HEK293 (cell line): ENCODE results near the gene BCL11A.
A peak's percentile ranks its signal among the peaks of the same experiment; 100 is the strongest.
"Not testable (repeated sequence)": the region's sequence is repeated elsewhere in the genome, so short reads cannot be mapped to it uniquely, and the experiment has no call there.

Source experiments
- CTCF ChIA-PET: fragments of 350-600 bp; formaldehyde crosslinking; extraction: SDS; loops from one replicate; lab custom pipeline; 2021; ENCODE audit warnings: antibody characterized with exemption; lab: Yijun Ruan, JAX
- POLR2A ChIA-PET: fragments of 300-600 bp; formaldehyde crosslinking; extraction: SDS; loops from one replicate; lab custom pipeline; 2020; ENCODE audit warnings: antibody characterized with exemption, inconsistent platforms; lab: Yijun Ruan, JAX
- H3K27ac ChIP-seq: fragments of 200-500 bp; sonication (Bioruptor generic); 2 replicates; pipeline ENCODE4 v1.5.1; 2014; ENCODE audit warnings: low read depth, low read length, control low read depth, inconsistent platforms; ENCODE audit errors: extremely low read depth
- H3K36me3 ChIP-seq, 2 experiments: fragments of 200-500 bp in 1 of 2; sonication (Bioruptor generic) in 1 of 2; 1 replicate in 1 of 2; 2 replicates in 1 of 2; pipeline ENCODE4 v1.5.1; 2014 to 2017; ENCODE audit warnings: inconsistent platforms in 2 of 2, low read length in 2 of 2; ENCODE audit not compliant: control insufficient read depth in 2 of 2, insufficient read depth in 1 of 2
- H3K4me1 ChIP-seq: fragments of 200-500 bp; sonication (Bioruptor generic); 2 replicates; pipeline ENCODE4 v1.5.1; 2014; ENCODE audit warnings: mild to moderate bottlenecking, low read length, inconsistent platforms; ENCODE audit not compliant: control insufficient read depth, insufficient read depth
- H3K4me3 ChIP-seq: 2 replicates; pipeline ENCODE4 v1.5.1; 2011; ENCODE audit warnings: low read depth, mild to moderate bottlenecking, control low read depth, low read length, moderate library complexity
- H3K9me3 ChIP-seq: fragments of 200-500 bp; sonication (Bioruptor generic); 2 replicates; pipeline ENCODE4 v1.5.1; 2014; ENCODE audit warnings: low read depth, low read length, inconsistent platforms; ENCODE audit not compliant: control insufficient read depth, insufficient read depth
- REPIN1 ChIP-seq: fragments of 450-650 bp; formaldehyde crosslinking; IDR thresholded peaks from 2 replicates; pipeline ENCODE4 v1.5.1; 2017; ENCODE audit warnings: missing biosample characterization, missing genetic modification characterization, low read depth
- SCRT2 ChIP-seq: fragments of 450-650 bp; formaldehyde crosslinking; IDR thresholded peaks from 2 replicates; pipeline ENCODE4 v1.5.1; 2016; ENCODE audit warnings: missing biosample characterization, missing genetic modification characterization
- SETDB1 ChIP-seq: IDR thresholded peaks from one replicate; pipeline ENCODE4 v1.6.1; 2017; ENCODE audit warnings: mild to moderate bottlenecking, low read length, moderate library complexity, mixed read lengths; ENCODE audit not compliant: insufficient read length
- YY1 ChIP-seq: fragments of 450-650 bp; formaldehyde crosslinking; IDR thresholded peaks from 2 replicates; pipeline ENCODE4 v1.5.1; 2018; ENCODE audit warnings: missing biosample characterization, missing genetic modification characterization
- ZEB2 ChIP-seq: fragments of 450-650 bp; formaldehyde crosslinking; IDR thresholded peaks from 2 replicates; pipeline ENCODE4 v1.5.1; 2016; ENCODE audit warnings: missing biosample characterization, missing genetic modification characterization
- ZFP3 ChIP-seq: fragments of 450-650 bp; formaldehyde crosslinking; IDR thresholded peaks from 2 replicates; pipeline ENCODE4 v1.5.1; 2016; ENCODE audit warnings: low read depth, missing biosample characterization, missing genetic modification characterization
- ZNF148 ChIP-seq: fragments of 450-650 bp; formaldehyde crosslinking; IDR thresholded peaks from 2 replicates; pipeline ENCODE4 v1.5.0; 2017; ENCODE audit warnings: missing biosample characterization, missing genetic modification characterization, borderline replicate concordance
- ZNF16 ChIP-seq: fragments of 450-650 bp; formaldehyde crosslinking; IDR thresholded peaks from 2 replicates; pipeline ENCODE4 v1.5.1; 2016; ENCODE audit warnings: low read depth, missing biosample characterization, missing genetic modification characterization
- ZNF2 ChIP-seq: fragments of 450-650 bp; formaldehyde crosslinking; IDR thresholded peaks from 2 replicates; pipeline ENCODE4 v1.5.1; 2016; ENCODE audit warnings: missing biosample characterization, missing genetic modification characterization
- ZNF211 ChIP-seq: fragments of 450-650 bp; formaldehyde crosslinking; IDR thresholded peaks from 2 replicates; pipeline ENCODE4 v1.5.1; 2016; ENCODE audit warnings: low read depth, missing biosample characterization, missing genetic modification characterization
- ZNF394 ChIP-seq: fragments of 450-650 bp; formaldehyde crosslinking; IDR thresholded peaks from 2 replicates; pipeline ENCODE4 v1.5.1; 2016; ENCODE audit warnings: missing biosample characterization, missing genetic modification characterization, mild to moderate bottlenecking, moderate library complexity, borderline replicate concordance
- ZNF596 ChIP-seq: fragments of 450-650 bp; IDR thresholded peaks from 2 replicates; pipeline ENCODE4 v1.5.0; 2018; ENCODE audit warnings: missing biosample characterization, mild to moderate bottlenecking, missing genetic modification characterization, moderate library complexity
- ZNF776 ChIP-seq: fragments of 450-650 bp; formaldehyde crosslinking; IDR thresholded peaks from 2 replicates; pipeline ENCODE4 v1.5.0; 2017; ENCODE audit warnings: missing biosample characterization, missing genetic modification characterization, borderline replicate concordance
- ZSCAN4 ChIP-seq: fragments of 450-650 bp; formaldehyde crosslinking; IDR thresholded peaks from 2 replicates; pipeline ENCODE4 v1.5.1; 2017; ENCODE audit warnings: missing biosample characterization, missing genetic modification characterization
- TF ChIP-seq, protein P1 (sequence below): fragments of 450-650 bp; formaldehyde crosslinking; IDR thresholded peaks from 2 replicates; pipeline ENCODE4 v1.5.1; 2016; ENCODE audit warnings: missing biosample characterization, missing genetic modification characterization

Gene BCL11A

GRCh38 chr2:60417210-60417609 is 136.2 kb downstream of the BCL11A start:
- H3K9me3 ChIP-seq, H3K36me3 ChIP-seq, H3K4me1 ChIP-seq, H3K27ac ChIP-seq, POLR2A ChIA-PET, H3K4me3 ChIP-seq: not testable (repeated sequence)
- CTCF ChIA-PET, result interaction anchor here (0.6 kb wide), 1 partner anchor 764 kb away, joined by 4 read pairs; no protein-coding TSS in a partner anchor

DNA sequence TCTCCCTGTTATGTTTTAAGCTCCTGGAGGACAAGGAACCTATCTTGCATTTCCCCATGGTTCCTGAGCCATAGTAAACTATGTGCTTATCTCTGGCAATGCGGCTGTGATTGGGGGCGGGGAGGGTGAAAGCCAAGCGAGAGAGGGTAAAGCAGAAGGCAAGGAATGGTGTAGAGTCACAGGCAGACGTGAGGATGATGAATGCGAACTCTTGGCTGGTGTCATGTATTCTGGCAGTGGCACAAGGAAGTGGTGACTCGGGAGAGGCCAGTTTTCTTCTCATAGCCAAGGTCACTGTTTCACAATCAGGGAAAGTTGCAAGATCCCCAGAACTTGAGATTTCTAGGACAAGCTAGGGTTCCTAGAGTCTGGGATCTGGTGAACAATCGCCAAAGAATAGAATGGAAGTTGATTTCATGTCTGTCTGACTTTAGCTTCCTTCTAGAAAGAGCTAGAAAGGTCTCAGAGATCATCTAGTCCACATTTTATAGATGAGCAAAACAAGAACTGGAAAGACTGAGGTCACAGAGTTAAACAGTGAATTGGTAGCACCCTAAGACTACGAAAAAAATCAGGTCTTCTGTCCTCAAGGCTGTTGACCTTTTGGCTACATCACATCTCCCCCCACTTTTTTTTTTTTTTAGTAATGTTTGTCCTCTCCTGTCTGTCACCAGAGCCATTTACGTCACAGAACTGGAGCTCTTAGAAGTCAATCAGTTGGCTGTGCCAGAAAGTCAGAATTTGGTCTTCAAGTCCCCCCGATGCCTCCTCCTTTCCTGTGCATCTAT is 137.0 kb downstream of the BCL11A start:
- ChIA-PET POLR2A (interaction anchor here (0.6 kb wide), 1 partner anchor 245 kb away, joined by 3 read pairs; no protein-coding TSS in a partner anchor), CTCF (interaction anchor here (0.6 kb wide), 1 partner anchor 763 kb away, joined by 4 read pairs; no protein-coding TSS in a partner anchor)
- no peaks in the 10 kb centered on the region for H3K9me3 ChIP-seq
- no peak overlapping the region for H3K4me3 ChIP-seq
- H3K36me3 ChIP-seq, result no peaks in the 10 kb centered on the region
- H3K4me1 ChIP-seq, result no peaks in the 10 kb centered on the region
- TF ChIP-seq ZNF596 (tag by site-specific recombination), result no peak
- TF ChIP-seq, all 188 proteins: peak for 0
- no peak overlapping the region for H3K27ac ChIP-seq

GRCh38 chr2:60415814-60416213 is 137.6 kb downstream of the BCL11A start:
- H3K9me3 ChIP-seq, result no peaks in the 10 kb centered on the region
- TF ChIP-seq SCRT2 (tag by site-specific recombination) (no peak), ZEB2 (tag by site-specific recombination) (no peak), ZNF211 (tag by site-specific recombination) (no peak), ZNF776 (tag by site-specific recombination) (no peak), ZNF16 (tag by site-specific recombination) (no peak), ZNF394 (tag by site-specific recombination) (no peak)
- TF ChIP-seq, all 188 proteins: peak for 0
- H3K4me3 ChIP-seq, result no peak overlapping the region
- no peak overlapping the region for H3K27ac ChIP-seq
- no peaks in the 10 kb centered on the region for H3K36me3 ChIP-seq
- ChIA-PET POLR2A (no interaction called here), CTCF (no interaction called here)
- no peaks in the 10 kb centered on the region for H3K4me1 ChIP-seq

DNA sequence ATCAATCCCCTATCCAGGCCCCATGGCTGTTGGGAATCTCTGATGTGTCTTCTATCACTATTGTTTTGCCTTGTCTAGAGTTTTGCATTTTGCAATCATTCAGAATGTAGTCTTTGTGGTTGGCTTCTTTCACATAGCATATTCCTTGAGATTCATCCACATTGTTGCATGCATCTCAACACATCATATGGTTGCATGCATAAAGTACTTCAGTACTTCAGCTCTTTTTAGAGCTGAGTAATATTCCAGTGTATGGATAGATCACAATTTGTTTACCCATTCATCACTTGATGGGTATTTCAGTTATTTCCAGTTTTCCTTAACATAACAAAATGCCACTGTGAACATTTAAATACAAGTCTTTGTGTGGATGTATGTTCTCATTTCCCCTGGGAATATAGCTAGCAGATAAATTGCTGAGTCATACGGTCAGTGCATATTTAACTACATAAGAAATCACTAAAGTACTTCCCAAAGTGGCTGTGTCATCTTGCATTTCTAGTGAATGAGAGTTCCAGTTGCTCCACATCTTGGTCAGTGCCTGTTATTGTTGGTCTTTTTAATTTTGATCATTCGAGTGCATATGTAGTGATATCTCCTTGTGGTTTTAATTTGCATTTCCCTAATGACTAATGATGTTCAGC is 138.8 kb downstream of the BCL11A start:
- ChIA-PET POLR2A (no interaction called here), CTCF (no interaction called here)
- no peaks in the 10 kb centered on the region for H3K9me3 ChIP-seq
- H3K27ac ChIP-seq, result no peak overlapping the region
- no peak overlapping the region for H3K4me3 ChIP-seq
- H3K4me1 ChIP-seq, result no peaks in the 10 kb centered on the region
- H3K36me3 ChIP-seq, result no peaks in the 10 kb centered on the region
- TF ChIP-seq, protein P1, sequence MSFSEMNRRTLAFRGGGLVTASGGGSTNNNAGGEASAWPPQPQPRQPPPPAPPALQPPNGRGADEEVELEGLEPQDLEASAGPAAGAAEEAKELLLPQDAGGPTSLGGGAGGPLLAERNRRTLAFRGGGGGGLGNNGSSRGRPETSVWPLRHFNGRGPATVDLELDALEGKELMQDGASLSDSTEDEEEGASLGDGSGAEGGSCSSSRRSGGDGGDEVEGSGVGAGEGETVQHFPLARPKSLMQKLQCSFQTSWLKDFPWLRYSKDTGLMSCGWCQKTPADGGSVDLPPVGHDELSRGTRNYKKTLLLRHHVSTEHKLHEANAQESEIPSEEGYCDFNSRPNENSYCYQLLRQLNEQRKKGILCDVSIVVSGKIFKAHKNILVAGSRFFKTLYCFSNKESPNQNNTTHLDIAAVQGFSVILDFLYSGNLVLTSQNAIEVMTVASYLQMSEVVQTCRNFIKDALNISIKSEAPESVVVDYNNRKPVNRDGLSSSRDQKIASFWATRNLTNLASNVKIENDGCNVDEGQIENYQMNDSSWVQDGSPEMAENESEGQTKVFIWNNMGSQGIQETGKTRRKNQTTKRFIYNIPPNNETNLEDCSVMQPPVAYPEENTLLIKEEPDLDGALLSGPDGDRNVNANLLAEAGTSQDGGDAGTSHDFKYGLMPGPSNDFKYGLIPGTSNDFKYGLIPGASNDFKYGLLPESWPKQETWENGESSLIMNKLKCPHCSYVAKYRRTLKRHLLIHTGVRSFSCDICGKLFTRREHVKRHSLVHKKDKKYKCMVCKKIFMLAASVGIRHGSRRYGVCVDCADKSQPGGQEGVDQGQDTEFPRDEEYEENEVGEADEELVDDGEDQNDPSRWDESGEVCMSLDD, result no peak
- peak; percentile 46 for TF ChIP-seq SETDB1

GRCh38 chr2:60413814-60414168 is 139.7 kb downstream of the BCL11A start:
- H3K4me3 ChIP-seq, result no peak overlapping the region
- no peaks in the 10 kb centered on the region for H3K36me3 ChIP-seq
- ChIA-PET CTCF (no interaction called here), POLR2A (no interaction called here)
- no peak overlapping the region for H3K27ac ChIP-seq
- no peaks in the 10 kb centered on the region for H3K4me1 ChIP-seq
- no peaks in the 10 kb centered on the region for H3K9me3 ChIP-seq
- TF ChIP-seq YY1 (tag by site-specific recombination) (no peak), ZNF2 (tag by site-specific recombination) (no peak), ZNF148 (tag by site-specific recombination) (no peak), ZSCAN4 (no peak), ZFP3 (tag by site-specific recombination) (no peak), REPIN1 (tag by site-specific recombination) (no peak)
